ENCODE results near the gene RNF133. TPM values are rescaled to one million over a fixed set of nuclear protein-coding genes. Genes with fewer than 3 reads are reported as not detected.

The RNF133 gene
- total RNA-seq, 1 experiment from 2014 or later: 4.9 TPM

DNA sequence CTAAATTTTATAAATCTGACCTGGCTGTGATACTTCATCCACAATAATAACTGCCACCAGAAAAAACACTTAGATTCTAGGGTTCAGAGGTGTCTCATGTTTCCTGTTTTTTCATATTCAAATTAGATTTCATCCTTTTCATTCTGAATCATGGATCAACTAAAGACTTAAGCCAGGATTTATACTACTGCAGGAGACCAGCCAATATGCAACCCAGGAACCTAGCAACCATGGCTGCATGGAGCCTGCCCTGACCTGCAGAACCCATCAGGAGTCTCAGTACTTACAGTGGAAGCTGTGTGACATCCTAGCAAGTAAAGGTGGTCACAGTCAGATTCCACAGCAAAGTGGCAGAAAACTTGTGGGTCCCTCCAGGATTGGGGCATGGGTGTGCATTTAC is 44.3 kb upstream of the RNF133 start:
- Histone ChIP-seq H3K4me1 (ENCODE audit: insufficient read depth, low read length, poor library complexity, severe bottlenecking) (peaks cover 41% of the 10 kb centered on the region), H3K36me3 (ENCODE audit: insufficient read depth, low read length, poor library complexity, severe bottlenecking) (no peaks in the 10 kb centered on the region), H3K9me3 (ENCODE audit: low read depth, low read length, poor library complexity, severe bottlenecking) (no peaks in the 10 kb centered on the region), H3K27ac (ENCODE audit: low read depth, low read length, poor library complexity, severe bottlenecking) (no peak overlapping the region), H3K4me3 (ENCODE audit: low read depth, low read length, poor library complexity, severe bottlenecking) (no peak overlapping the region), H3K27me3 (replicated peaks; ENCODE audit: insufficient read depth, low read depth, low read length, poor library complexity) (no peaks in the 10 kb centered on the region)
- DNase-seq (ENCODE audit: low spot score): peak; percentile 71
- ChIA-PET CTCF (no interaction called here), POLR2A (ENCODE audit: low non-redundant PET) (no interaction called here)
- TF ChIP-seq, protein P1, sequence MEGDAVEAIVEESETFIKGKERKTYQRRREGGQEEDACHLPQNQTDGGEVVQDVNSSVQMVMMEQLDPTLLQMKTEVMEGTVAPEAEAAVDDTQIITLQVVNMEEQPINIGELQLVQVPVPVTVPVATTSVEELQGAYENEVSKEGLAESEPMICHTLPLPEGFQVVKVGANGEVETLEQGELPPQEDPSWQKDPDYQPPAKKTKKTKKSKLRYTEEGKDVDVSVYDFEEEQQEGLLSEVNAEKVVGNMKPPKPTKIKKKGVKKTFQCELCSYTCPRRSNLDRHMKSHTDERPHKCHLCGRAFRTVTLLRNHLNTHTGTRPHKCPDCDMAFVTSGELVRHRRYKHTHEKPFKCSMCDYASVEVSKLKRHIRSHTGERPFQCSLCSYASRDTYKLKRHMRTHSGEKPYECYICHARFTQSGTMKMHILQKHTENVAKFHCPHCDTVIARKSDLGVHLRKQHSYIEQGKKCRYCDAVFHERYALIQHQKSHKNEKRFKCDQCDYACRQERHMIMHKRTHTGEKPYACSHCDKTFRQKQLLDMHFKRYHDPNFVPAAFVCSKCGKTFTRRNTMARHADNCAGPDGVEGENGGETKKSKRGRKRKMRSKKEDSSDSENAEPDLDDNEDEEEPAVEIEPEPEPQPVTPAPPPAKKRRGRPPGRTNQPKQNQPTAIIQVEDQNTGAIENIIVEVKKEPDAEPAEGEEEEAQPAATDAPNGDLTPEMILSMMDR (conservative IDR thresholded peaks at IDR 0.05; ENCODE audit: low read depth, low read length): no peak
- TF ChIP-seq EZH2 (IDR thresholded peaks at IDR 0.05; ENCODE audit: borderline replicate concordance, low read depth, low read length, poor library complexity, severe bottlenecking): no peak
- intact Hi-C loops (cut with micrococcal nuclease; ENCODE audit: unreplicated experiment): no loop called here
- BruUV-seq (replicated peaks): no TSS peak

DNA sequence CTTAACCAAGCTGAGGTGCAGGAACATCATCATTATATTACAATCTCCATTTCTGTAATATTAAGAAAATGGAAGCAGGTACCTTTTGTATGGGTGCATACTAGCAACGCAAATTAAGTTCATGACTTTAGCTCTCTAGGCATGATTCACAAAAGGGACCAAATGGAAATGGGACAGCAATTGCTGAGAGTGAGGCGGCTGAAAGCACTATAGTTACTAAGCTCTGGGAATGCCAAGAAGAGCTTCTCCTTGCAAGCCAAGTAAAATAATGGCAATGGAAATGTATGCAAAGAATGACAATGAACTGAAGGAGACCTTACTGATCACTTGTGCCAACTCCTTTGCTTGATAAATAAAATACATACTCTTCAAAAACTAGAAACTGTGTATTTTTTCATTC is 40.0 kb upstream of the RNF133 start:
- TF ChIP-seq, protein P1 (conservative IDR thresholded peaks at IDR 0.05; ENCODE audit: low read depth, low read length): no peak
- no peak for TF ChIP-seq EZH2 (IDR thresholded peaks at IDR 0.05; ENCODE audit: borderline replicate concordance, low read depth, low read length, poor library complexity, severe bottlenecking)
- H3K27ac ChIP-seq (ENCODE audit: low read depth, low read length, poor library complexity, severe bottlenecking): no peak overlapping the region
- CTCF ChIA-PET: interaction anchor here (0.6 kb wide), 1 partner anchor 105 kb away, joined by 3 read pairs; no protein-coding TSS in a partner anchor
- no peak overlapping the region for H3K4me3 ChIP-seq (ENCODE audit: low read depth, low read length, poor library complexity, severe bottlenecking)
- no peaks in the 10 kb centered on the region for H3K36me3 ChIP-seq (ENCODE audit: insufficient read depth, low read length, poor library complexity, severe bottlenecking)
- H3K27me3 ChIP-seq (replicated peaks; ENCODE audit: insufficient read depth, low read depth, low read length, poor library complexity): no peaks in the 10 kb centered on the region
- intact Hi-C loops (cut with micrococcal nuclease; ENCODE audit: unreplicated experiment): no loop called here
- no peak for DNase-seq (ENCODE audit: low spot score)
- no peaks in the 10 kb centered on the region for H3K9me3 ChIP-seq (ENCODE audit: low read depth, low read length, poor library complexity, severe bottlenecking)
- POLR2A ChIA-PET (ENCODE audit: low non-redundant PET): interaction anchor here (0.7 kb wide), 1 partner anchor 69 kb away, joined by 3 read pairs; no protein-coding TSS in a partner anchor
- no TSS peak for BruUV-seq (replicated peaks)
- H3K4me1 ChIP-seq (ENCODE audit: insufficient read depth, low read length, poor library complexity, severe bottlenecking): peaks cover 45% of the 10 kb centered on the region

GRCh38 chr7:122736183-122736582 is 37.3 kb upstream of the RNF133 start:
- H3K4me1 ChIP-seq (ENCODE audit: insufficient read depth, low read length, poor library complexity, severe bottlenecking): peaks cover 28% of the 10 kb centered on the region
- no peak overlapping the region for H3K27ac ChIP-seq (ENCODE audit: low read depth, low read length, poor library complexity, severe bottlenecking)
- TF ChIP-seq, protein P1 (conservative IDR thresholded peaks at IDR 0.05; ENCODE audit: low read depth, low read length): no peak
- no peak for TF ChIP-seq EZH2 (IDR thresholded peaks at IDR 0.05; ENCODE audit: borderline replicate concordance, low read depth, low read length, poor library complexity, severe bottlenecking)
- no peaks in the 10 kb centered on the region for H3K27me3 ChIP-seq (replicated peaks; ENCODE audit: insufficient read depth, low read depth, low read length, poor library complexity)
- no peaks in the 10 kb centered on the region for H3K9me3 ChIP-seq (ENCODE audit: low read depth, low read length, poor library complexity, severe bottlenecking)
- BruUV-seq (replicated peaks): no TSS peak
- peak; percentile 40 for DNase-seq (ENCODE audit: low spot score)
- H3K4me3 ChIP-seq (ENCODE audit: low read depth, low read length, poor library complexity, severe bottlenecking): no peak overlapping the region
- intact Hi-C loops (cut with micrococcal nuclease; ENCODE audit: unreplicated experiment): no loop called here
- ChIA-PET CTCF (no interaction called here), POLR2A (ENCODE audit: low non-redundant PET) (no interaction called here)
- no peaks in the 10 kb centered on the region for H3K36me3 ChIP-seq (ENCODE audit: insufficient read depth, low read length, poor library complexity, severe bottlenecking)

Data from A673 (cell line).